Pancreas (tissue), 10 donors: ENCODE results near the gene RGL1. TPM values are rescaled to one million over a fixed set of nuclear protein-coding genes. Genes with fewer than 3 reads are reported as not detected.
A peak's percentile ranks its signal among the peaks of the same experiment; 100 is the strongest.

Source experiments
- ATAC-seq, 4 donors: fragments of 200-7000 bp; cut with Tn5 transposase; one replicate each; pipeline versions ENCODE4 v1.8.0 to v1.9.1; 2020; ENCODE audit warnings: mild to moderate bottlenecking in 4 of 4, moderate library complexity in 4 of 4
- DNase-seq, 6 donors: peaks; one replicate each; pipeline ENCODE4 v3.0.0-alpha.2; 2020
- FAIRE-seq: peaks from 2 replicates; lab custom pipeline; 2012; peaks lifted over from hg19 to GRCh38; lab: Jason Lieb, UNC
- H3K27ac ChIP-seq, 4 donors: fragments of 200-600 bp; sonication (generic); 1 replicate in 3 of 4; 2 replicates in 1 of 4; pipeline versions ENCODE4 v1.5.0 to v1.8.0; 2020
- H3K27me3 ChIP-seq, 4 donors: fragments of 200-600 bp; one replicate each; pipeline ENCODE4 v1.8.0; 2021
- H3K36me3 ChIP-seq, 3 donors: fragments of 200-600 bp; sonication (generic) in 1 of 3; one replicate each; pipeline versions ENCODE4 v1.5.0 to v1.8.0; 2020 to 2021
- H3K4me1 ChIP-seq, 3 donors: fragments of 200-600 bp; one replicate each; pipeline ENCODE4 v1.8.0; 2021
- H3K4me3 ChIP-seq, 4 donors: fragments of 200-600 bp; sonication (generic) in 2 of 4; one replicate each; pipeline versions ENCODE4 v1.5.0 to v1.8.0; 2020 to 2021
- H3K9me3 ChIP-seq, 4 donors: fragments of 200-600 bp; one replicate each; pipeline ENCODE4 v1.8.0; 2021
- WGBS, 2 donors: extraction: QIAGEN DNeasy Blood & Tissue Kit; methylation state at CpG; one replicate each; pipeline ENCODE4 v1.1.7; 2013; 5-methylcytosine and 5-hydroxymethylcytosine counted together
- intact Hi-C, 3 donors: fragments of 100-400 bp; cut with DNase I; formaldehyde crosslinking; loops; one replicate each; pipeline versions ENCODE4 v1.11.1 to v1.14.2; 2022
- polyA plus RNA-seq, 2 donors: library from polyadenylated mRNA; stranded (reverse); fragments of 200-250 nt; gene quantifications; one replicate each; pipeline ENCODE4 v1.2.3, GENCODE V29; 2013
- total RNA-seq, 6 donors: library from RNA; stranded (reverse); fragmentation: NEBNext Ultra II Directional in 4 of 6; extraction: Animal tissue kit (Norgen Biotek cat#: 25700) in 4 of 6; gene quantifications; one replicate each; pipeline versions ENCODE4 v1.2.1 to v1.2.4, GENCODE V29; 2021 to 2023
- TF ChIP-seq, protein P1 (sequence below), 4 donors: fragments of 200-600 bp; sonication (generic) in 3 of 4; IDR thresholded peaks; one replicate each; pipeline versions ENCODE4 v1.5.0 to v1.8.0; 2021; ENCODE audit warnings: antibody characterized with exemption in 4 of 4
- donor health status: healthy with polysubstance abuse.
- donor health status: DM: no; HTN: no; CAD: no; lungs with moderate emphysema.
- donor health status: DM: no; HTN: no; CAD: no.
- donor health status: control.
- donor health status: control.
- donor health status: Bipolar disorder and iron deficiency.
- donor health status: DM: yes; HTN: yes; CAD: no.
- donor health status: DM: no; HTN: no; CAD: no.
- donor health status: DM: no; HTN: no; CAD: no.
- donor health status: DM: yes; HTN: yes; CAD: no.

The RGL1 gene
- total and polyA plus RNA-seq, 8 donors: 2.8 to 9.1 (median 5.0) TPM

- DNase-seq (no peak), FAIRE-seq (no peak), ATAC-seq (peak in 1 of 4 donors; percentile 37)
- no peaks in the 10 kb centered on the region for H3K27me3 ChIP-seq
- H3K27ac ChIP-seq: no peak overlapping the region
- H3K36me3 ChIP-seq: no peaks in the 10 kb centered on the region
- TF ChIP-seq, protein P1, sequence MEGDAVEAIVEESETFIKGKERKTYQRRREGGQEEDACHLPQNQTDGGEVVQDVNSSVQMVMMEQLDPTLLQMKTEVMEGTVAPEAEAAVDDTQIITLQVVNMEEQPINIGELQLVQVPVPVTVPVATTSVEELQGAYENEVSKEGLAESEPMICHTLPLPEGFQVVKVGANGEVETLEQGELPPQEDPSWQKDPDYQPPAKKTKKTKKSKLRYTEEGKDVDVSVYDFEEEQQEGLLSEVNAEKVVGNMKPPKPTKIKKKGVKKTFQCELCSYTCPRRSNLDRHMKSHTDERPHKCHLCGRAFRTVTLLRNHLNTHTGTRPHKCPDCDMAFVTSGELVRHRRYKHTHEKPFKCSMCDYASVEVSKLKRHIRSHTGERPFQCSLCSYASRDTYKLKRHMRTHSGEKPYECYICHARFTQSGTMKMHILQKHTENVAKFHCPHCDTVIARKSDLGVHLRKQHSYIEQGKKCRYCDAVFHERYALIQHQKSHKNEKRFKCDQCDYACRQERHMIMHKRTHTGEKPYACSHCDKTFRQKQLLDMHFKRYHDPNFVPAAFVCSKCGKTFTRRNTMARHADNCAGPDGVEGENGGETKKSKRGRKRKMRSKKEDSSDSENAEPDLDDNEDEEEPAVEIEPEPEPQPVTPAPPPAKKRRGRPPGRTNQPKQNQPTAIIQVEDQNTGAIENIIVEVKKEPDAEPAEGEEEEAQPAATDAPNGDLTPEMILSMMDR (IDR thresholded peaks at IDR 0.05): no peak
- WGBS, 2 donors: 93% methylated on average over 4 of the region's 4 CpGs
- intact Hi-C loops: no loop called here
- H3K9me3 ChIP-seq: no peaks in the 10 kb centered on the region
- H3K4me3 ChIP-seq: no peak overlapping the region
- peaks cover 0 to 10% (median 7%) of the 10 kb centered on the region in 3 donors for H3K4me1 ChIP-seq
Measured at GRCh38 chr1:183957216-183957830, 152.4 kb downstream of the RGL1 start.

DNA sequence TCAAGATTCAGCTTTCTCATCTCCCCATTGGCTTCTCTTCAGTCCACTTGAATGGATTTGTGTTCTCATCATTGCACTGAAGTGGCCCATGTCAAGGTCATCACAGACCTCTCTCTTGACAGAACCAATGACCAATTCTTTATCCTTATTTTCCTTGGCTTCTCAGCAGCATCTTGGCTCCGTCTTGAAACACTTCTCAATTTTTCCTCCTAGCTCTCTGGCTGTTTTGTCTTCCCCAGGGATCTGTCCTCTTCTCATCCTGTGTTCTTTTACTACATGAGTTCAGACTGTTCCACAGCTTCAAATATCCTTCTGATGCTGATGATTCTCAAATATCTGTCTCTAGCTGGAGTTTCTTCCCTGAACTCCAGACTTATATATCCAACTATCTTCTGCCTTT lies 154.0 kb downstream of the RGL1 start:
- no peak overlapping the region for H3K4me3 ChIP-seq
- TF ChIP-seq, protein P1 (IDR thresholded peaks at IDR 0.05): no peak
- DNase-seq (no peak), FAIRE-seq (no peak), ATAC-seq (no peak)
- intact Hi-C loops: no loop called here
- peaks cover 0 to 6% (median 5%) of the 10 kb centered on the region in 3 donors for H3K4me1 ChIP-seq
- H3K27me3 ChIP-seq: no peaks in the 10 kb centered on the region
- no peaks in the 10 kb centered on the region for H3K9me3 ChIP-seq
- no peak overlapping the region for H3K27ac ChIP-seq
- no peaks in the 10 kb centered on the region for H3K36me3 ChIP-seq
- 78 to 81% methylated on average over 1 of the region's 1 CpG for WGBS, 2 donors

GRCh38 chr1:183961132-183961531 lies 156.2 kb downstream of the RGL1 start:
- Histone ChIP-seq H3K4me1 (no peaks in the 10 kb centered on the region), H3K27me3 (no peaks in the 10 kb centered on the region), H3K9me3 (no peaks in the 10 kb centered on the region), H3K27ac (no peak overlapping the region), H3K36me3 (no peaks in the 10 kb centered on the region), H3K4me3 (no peak overlapping the region)
- DNase-seq (no peak), ATAC-seq (no peak), FAIRE-seq (no peak)
- 92 to 95% methylated on average over 5 of the region's 5 CpGs for WGBS, 2 donors
- TF ChIP-seq, protein P1 (IDR thresholded peaks at IDR 0.05): no peak
- intact Hi-C loops: no loop called here

- 92 to 94% methylated on average over 3 of the region's 3 CpGs for WGBS, 2 donors
- no peak overlapping the region for H3K27ac ChIP-seq
- FAIRE-seq (no peak), ATAC-seq (no peak), DNase-seq (no peak)
- H3K27me3 ChIP-seq: no peaks in the 10 kb centered on the region
- H3K4me1 ChIP-seq: no peaks in the 10 kb centered on the region
- H3K4me3 ChIP-seq: no peak overlapping the region
- H3K36me3 ChIP-seq: no peaks in the 10 kb centered on the region
- TF ChIP-seq, protein P1 (IDR thresholded peaks at IDR 0.05): no peak
- no peaks in the 10 kb centered on the region for H3K9me3 ChIP-seq
- intact Hi-C loops: no loop called here
Measured at GRCh38 chr1:183962903-183963302, 158.0 kb downstream of the RGL1 start.

DNA sequence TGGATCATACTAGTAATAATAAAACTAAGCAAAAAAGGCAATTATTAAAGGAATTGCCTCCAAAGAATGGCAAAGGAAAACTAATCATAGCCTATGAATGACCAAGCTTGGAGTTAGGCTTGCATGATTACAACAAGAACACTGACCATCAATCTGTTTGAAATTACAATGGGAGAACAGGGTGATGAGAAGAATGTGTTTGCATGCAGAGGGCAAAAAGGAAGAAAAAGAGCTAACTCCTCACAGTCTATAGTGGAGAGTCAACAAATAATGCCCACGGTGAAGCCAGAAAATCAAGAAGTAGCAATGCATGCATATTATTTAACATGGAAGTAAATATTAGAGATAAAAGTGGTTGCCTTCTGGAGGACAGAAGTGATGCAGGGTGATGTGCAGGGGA lies 160.8 kb downstream of the RGL1 start:
- TF ChIP-seq, protein P1 (IDR thresholded peaks at IDR 0.05): no peak

More for the DNA sequence above, 160.8 kb downstream of the RGL1 start:
- Histone ChIP-seq H3K27ac (no peak overlapping the region), H3K4me3 (no peak overlapping the region), H3K4me1 (no peaks in the 10 kb centered on the region), H3K9me3 (no peaks in the 10 kb centered on the region), H3K27me3 (no peaks in the 10 kb centered on the region), H3K36me3 (no peaks in the 10 kb centered on the region)
- ATAC-seq: no peak
- intact Hi-C loops: no loop called here
- WGBS, 2 donors: 74 to 87% methylated on average over 1 of the region's 1 CpG
- no peak for DNase-seq
- FAIRE-seq: no peak
